HG03558 (cell line): ENCODE measurements around the gene HAL.

Experiments used
- ATAC-seq: cut with Tn5 transposase; IDR thresholded peaks from one replicate; pipeline ENCODE4 v1.9.1; 2021; ENCODE audit warnings: moderate number of reproducible peaks; ENCODE audit not compliant: unreplicated experiment; ENCODE audit errors: extremely low read depth

The HAL gene

GRCh38 chr12:95944108-95944704 is 51.9 kb downstream of the HAL start:
- ATAC-seq, result no peak

- ATAC-seq, result peak; percentile 43
Measured at GRCh38 chr12:95943330-95943842, 52.8 kb downstream of the HAL start, which contains the start of gene AMDHD1. TSS of gene AMDHD1 (plus strand) at chr12:95943331. CDS start at chr12:95943399, 68 bp downstream.

GRCh38 chr12:95942524-95943329 is 53.4 kb downstream of the HAL start, which contains the start of gene CCDC38:
TSS of gene CCDC38 (minus strand) at chr12:95942614. CDS start at chr12:95936509, 6,105 bp downstream.
- peak; percentile 89 for ATAC-seq

GRCh38 chr12:95942101-95942523 is 54.0 kb downstream of the HAL start:
- no peak for ATAC-seq

- ATAC-seq, result no peak
Measured at GRCh38 chr12:95940514-95940913, 55.6 kb downstream of the HAL start.
